Mesenteric fat pad (tissue), 1 donor: ENCODE data around the gene HCCS. TPM values are rescaled to one million over a fixed set of nuclear protein-coding genes. Genes with fewer than 3 reads are reported as not detected.
"Not testable (repeated sequence)": the region's sequence is repeated elsewhere in the genome, so short reads cannot be mapped to it uniquely, and the experiment has no call there.

Experiments used
- DNase-seq: peaks from one replicate; pipeline ENCODE4 v3.0.0-alpha.2; 2020; ENCODE audit warnings: low spot score
- total RNA-seq: library from RNA; stranded (reverse); fragmentation: NEBNext Ultra II Directional; extraction: Animal tissue kit (Norgen Biotek cat#: 25700); gene quantifications from one replicate; pipeline ENCODE4 v1.2.1, GENCODE V29; 2021
- donor health status: DM: yes; HTN: yes; CAD: no.

The HCCS gene
- total RNA-seq, 1 donor from 2014 or later: 25.9 TPM

DNA sequence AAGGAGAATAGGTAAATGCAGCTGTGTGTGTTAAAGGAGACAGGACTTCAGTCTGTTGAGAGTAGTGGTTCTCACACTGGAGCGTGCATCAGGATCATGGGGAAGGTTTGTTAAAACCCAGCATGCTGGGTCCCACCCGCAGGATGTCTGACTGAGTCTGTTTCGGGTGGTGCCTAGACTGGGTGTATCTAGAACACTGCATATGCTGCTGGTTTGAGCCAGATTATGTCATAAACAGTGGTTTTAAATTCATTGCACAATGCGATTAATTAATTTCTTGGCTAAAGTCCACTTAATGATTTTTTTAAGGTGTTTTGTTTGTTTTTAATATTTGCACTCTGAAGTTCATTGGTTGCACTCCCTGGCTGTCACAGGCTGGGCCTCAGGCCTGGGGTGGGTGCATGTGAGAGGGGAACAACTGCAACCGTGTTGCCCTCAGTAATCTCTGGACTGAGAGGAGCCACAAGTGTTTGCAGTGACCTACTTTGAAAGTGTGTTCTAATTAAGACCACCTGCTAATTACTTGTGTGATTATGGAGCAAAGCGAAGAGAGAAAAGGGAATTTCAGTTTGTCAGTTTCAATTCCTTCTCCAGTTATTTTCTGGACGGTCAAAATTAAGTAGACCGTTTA, 8.3 kb downstream of the HCCS start:
- DNase-seq: no peak

DNA sequence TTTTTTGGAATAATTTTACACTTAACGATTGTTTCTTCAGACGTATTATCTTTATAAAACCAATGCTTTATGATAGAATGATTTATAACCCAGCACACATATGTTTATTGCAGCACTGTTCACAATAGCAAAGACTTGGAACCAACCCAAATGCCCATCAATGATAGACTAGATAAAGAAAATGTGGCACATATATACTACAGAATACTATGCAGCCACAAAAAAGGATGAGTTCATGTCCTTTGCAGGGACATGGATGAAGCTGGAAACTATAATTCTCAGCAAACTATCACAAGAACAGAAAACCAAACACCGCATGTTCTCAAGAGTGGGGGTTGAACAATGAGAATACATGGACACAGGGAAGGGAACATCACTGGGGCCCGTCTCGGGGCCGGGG, 12.0 kb downstream of the HCCS start:
- DNase-seq: not testable (repeated sequence)

DNA sequence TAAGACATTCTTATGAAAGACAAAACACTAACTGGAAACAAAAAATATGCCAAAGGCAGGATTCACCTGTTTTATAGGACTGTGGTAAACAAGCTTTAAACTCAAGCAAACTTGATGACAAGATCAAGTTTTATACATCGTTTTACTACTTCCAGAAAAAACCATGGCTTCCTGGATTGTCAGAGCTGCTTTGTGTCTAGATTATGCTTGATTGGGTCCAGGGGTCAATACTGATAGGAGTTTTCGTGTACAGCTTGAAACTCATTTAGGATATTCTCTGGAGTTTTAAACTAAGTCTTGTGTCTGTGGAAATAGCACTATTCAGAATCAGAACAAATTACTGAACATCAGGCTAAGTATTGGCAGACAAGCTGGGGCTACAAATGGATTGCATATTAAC, 13.0 kb downstream of the HCCS start:
- no peak for DNase-seq

DNA sequence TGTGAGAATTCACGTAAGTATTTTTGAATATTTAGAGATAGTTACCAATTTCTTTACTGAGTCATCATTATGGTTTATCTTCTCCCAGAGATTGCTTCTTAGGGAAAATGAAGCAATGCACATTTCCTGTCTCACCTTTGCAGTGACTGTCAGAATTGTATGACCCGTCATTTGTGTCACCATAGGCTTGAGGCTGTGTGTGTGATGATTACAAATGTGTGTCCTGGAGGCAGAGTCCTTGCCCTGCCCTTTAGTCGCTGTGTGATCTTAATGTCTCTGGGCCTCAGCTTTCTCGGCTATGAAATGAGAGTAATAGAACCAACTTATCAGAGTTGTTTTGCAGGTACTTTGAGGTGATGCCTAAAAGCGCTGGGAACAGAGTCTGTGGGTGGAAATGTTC, 13.9 kb downstream of the HCCS start:
- DNase-seq: no peak

DNA sequence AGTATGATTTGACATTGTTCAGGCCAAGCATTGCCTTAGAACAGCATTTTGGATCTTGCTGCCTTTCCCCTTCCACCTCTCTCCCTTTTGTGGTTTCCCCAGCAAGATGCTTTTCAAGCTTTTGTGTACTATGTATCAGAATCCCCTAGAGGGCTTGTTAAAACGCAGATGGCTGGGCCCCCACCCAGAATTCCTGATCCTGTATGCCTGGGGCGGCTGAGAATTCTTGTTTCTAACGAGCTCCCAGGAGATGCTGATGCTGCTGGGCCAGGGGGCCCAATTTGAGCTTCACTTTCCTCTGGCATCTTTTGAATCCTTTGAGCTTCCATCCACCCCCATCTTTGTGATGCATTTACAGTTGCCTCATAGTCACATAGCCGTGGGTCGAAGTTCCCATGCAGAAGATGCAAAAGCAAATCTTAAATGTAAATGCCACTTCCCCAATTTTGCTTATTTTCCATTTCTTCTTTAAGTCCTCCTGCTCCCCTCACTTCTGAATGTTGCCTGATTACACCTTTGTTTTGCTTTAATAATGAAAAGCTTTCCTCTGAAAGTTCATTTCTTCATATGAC, 18.5 kb downstream of the HCCS start:
- DNase-seq: no peak

DNA sequence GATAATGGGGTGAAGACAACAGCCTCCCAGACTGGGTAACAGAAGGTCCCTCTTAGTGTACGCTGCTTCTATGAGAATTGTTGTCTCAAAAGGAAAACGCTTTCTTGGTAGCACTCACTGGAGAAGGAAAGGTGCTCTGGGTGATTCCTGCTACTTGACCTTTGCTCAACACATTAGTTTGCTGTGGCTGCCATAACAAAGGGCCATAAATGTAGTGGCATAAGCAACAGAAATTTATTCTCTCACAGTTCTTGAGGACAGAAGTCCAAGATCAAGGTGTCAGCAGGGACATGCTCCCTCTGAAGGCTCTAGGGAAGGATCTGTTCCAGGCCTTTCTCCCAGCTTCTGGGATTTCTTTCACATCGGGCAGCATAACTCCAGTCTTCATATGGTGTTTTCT, 19.0 kb downstream of the HCCS start:
- no peak for DNase-seq

DNA sequence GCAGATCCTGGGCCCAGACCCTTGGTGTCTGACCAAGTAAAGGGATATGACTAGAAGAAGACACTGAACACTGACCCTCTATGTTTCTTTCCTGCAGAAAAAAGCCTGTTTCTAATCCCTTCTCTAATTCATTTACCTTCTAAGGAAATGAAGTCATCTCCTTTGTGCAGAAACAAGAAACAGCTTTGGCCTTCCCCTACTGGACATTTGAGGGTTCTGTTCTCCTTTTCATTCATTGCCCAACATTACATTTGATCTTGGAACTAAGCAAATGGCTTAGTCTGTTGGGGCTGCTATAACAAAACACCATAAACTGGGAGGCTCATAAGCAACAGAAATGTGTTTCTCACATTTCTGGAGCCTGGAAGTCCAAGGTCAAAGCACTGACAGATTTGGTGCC, 20.0 kb downstream of the HCCS start:
- DNase-seq: no peak

DNA sequence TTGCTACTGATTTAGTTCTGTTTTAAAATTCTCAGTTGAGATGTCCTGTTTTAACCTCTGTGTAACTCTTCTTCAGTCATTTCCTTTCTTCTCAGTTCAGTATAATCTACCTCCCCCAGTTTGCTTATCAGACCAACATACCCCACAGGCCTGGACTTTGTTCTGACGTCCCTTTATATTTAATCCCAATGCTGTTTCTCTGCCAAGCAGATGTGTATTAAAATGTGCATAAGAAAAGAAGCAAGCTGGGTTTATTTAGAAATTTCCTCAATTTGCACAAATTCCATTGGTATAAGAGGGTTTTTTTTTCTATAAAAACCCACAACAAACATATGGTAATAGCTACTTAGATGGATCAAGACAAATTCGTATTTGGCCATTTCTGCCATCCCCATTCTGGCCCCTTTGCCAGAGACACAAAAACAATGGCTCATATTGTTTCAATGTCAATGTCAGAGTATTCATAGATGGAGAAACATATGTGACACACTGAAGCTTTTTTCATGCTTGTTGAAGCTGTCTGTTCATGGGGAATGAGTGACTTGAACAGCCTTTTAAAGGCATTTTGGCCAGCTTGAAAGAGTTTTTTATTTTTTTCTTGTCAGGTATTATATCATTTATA, 24.5 kb downstream of the HCCS start:
- DNase-seq: no peak

DNA sequence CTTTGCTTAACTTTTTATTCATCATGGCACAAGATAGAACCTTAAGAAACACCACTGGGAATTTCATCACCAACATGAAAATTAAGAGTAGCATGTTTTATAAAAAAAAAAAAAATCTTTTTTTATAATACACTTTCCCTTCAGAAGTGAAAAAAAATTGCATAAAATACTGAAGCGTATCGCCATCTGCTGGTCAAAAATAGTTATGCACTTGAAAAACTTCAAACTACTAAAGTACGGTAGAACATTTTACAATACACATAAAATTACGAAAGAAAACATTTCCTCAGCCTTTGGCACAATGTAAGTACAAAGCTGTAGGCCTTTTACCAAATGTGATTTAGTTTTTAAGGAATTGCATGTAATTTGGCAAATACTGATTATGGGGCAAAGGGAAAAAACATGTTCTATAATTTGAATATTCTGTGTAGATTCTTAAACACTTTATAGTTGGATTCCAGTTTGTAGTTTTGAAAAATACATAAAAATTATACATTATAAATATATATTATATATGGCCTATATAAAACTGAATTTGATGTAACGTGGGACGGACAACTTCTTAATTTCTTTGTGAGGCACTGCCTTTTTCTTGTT, 26.5 kb downstream of the HCCS start:
- DNase-seq: no peak

DNA sequence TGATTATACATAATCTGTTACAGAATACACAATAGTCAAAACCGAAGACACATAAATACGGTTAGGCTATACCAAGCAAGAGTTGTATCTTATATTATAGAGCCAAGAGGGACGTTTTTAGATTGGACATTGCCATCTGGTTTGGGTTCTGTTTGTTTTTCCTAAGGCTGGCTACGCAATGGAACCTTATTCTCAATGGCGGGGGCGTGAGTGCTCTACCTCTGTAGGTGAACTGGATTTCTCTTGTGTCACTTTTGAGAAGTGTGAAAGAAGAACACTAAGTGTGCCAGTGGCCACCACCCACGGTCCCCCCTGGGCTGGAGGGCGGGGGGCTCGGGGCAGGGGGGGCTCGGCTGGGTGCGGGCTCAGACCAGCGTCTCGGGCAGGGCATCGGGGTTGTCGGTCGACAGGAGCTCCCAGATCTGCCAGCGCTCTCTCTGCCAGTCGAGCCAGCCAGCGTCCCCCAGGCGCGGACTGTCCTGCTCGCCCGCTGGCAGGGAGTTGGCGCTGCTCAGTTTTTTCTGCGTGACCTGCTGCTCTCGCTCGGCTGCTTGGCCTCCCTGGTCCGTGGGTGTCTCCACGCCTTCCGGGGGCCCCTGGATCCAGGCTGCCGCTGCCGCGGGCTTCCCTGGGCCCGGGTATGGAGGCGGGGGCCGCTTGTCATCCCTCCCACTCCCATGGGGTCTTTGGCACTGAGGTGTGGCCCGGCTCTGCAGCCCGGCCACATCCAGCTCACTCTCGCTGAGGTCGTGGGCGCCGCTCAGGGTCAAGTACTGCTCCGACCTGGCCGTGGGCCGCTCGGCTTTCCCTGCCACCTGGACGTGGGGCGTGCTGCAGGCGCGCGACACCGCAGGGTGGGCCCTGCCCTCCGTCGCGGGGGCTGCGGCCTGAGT, 27.6 kb downstream of the HCCS start:
- no peak for DNase-seq

DNA sequence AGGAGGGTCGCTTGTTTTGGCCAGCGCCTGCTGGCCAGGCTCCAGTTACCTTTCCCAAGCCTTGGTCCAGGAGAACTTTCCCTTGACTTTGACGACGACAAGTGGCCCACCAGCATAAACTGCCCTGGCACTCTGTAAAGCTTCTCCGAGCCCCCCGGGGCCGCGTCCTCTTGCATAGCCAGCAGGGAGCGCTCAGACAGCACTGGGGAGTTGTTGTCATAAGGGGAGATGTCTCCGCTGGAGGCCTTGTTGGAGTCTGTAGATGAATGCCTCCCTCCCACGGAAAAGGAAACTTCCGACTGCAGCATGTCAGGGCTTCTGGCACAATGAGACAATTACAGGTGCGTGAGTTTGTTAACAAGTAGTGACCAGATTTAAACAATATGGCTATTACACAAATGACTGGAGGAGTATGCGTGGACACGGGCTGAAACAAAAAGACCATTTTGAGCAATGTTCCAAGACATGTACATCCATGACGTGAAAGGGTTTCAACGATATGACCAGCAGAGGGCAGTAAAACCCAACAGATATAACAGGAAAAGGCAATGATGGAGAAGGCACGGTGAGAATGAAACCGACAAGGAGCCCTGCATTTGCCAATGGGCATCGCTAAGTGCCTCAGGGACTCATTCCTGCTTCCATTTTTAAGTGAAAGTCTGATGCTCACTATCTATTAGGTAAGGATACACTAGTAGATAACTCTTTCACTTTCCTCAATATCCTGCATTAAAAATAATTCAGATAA, 33.0 kb downstream of the HCCS start:
- no peak for DNase-seq

DNA sequence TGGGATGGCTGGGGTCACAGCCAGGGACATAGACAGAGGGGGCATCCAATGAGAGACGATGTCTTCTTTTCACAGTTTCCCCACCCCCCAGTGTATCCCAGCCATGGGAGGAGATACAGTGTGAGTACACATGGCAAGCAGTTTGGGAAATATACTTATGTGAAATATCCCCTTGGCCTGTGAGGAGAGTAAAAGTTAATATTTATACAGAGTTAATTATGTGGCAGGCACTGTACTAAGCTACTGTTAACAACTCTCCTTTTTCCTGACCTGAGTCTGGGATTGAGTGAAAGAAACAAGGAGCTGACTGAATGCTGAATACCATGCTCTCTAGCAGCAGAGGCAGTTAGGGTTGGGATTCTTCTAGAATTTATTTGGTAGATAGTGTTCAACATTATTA, 35.3 kb downstream of the HCCS start:
- no peak for DNase-seq

DNA sequence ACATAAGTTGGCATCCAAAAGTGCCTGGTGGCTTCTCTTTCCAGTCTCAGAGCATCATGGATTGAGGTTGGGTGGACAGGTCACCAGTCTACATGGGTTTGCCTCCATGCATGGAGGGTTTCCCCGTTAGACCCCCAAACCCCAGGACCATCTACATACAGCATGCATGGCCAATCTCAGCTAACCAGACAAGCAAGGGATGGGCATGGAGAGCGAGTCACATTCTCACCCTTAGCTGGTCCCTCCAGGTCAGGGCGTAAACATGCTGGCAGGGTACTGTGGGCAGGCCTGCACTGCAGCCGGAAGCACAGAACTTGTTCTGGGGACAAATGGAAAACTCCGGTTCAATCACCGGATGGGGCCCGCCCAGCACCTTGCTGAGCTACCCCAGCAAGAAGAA, 37.3 kb downstream of the HCCS start:
- DNase-seq: no peak

DNA sequence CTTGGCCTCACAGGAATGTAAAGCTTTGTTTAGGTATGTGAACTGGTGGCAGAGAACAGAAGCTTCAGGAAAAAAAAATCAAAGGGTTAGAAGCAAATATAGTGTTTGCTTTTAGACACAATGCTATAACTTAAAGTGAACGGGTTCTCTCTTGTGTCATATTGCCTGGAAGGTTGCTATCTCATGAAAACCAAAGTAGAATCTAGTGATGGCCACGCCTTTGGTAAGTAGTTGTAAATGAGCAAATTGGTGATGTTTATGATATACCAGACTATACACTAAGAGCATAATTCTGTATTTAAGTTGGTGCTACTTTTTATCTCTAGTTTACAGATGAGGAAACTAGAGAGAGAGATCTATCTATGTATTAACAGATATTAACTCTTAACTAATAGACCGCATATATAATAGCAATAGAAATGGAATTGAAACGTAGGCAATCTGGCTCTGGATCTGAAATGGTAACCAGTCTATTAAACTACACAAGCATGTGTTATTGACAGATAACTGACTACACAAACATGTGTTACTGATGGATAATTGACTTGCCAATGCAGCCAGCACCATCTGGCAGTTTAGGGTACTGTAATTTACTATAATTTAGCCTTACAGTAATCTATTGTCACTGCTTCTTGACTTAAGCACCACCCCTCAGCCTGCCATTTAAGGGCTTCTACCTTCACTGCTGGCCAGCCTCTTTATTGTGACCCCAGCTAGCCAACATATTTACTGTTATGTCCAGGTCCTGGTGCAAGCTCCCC, 40.8 kb downstream of the HCCS start:
- DNase-seq: no peak

DNA sequence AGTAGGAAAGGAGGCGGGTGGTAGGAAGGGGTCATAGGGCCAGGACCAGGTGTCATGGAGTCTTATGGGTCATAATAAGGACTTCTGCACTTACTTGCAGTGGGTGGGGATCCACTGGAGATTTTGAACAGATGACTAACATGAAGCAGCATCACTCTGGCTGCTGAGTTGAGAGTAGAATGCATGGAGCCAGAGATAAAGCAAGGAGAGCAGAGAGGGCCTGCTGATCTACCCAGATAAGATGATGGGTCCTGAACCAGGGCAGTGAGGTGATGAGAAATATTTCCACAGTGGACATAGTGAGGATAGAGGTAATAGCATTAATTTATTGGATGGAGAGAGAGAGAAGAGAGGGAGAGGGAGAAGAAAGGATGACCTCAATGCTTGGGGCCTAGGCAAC, 48.0 kb downstream of the HCCS start:
- no peak for DNase-seq

DNA sequence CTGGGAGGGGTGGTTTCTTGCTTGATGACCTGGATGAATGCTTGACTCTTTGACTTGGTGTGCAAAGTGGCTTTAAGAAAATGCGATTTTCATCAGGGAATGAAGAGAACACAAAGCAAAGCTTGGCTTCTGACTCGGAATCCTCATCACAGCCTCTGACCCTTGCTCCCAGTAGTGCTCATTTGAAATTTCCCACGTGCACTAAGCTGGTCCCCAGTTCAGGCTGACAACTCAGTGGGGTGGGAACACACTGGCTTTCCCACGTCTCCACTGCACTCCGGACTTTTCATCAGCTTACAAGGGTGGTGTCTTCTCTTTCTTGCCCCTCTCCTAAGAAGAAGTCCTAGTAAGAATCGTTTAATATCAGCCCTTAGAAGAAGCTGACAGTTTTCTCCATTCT, 53.3 kb downstream of the HCCS start:
- no peak for DNase-seq

DNA sequence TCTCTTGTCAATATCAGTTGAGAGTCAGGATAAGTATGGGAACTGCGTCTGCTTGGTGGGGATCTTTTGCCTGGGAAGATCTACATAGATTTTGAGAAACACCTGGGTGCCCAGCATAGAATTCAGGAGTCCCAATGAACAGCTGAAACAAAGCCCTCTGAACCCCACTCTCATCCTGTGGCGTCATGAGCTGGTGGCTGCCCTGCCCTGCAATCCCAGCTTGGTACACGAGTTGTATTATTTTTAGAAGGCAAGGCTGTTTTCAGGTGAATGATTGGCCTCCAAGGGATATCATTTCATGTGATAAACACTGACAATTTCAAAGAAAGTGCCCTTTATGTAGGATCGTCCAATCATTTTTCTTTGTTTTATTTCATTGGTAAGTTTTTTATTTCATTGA, 60.8 kb downstream of the HCCS start:
- DNase-seq: no peak

DNA sequence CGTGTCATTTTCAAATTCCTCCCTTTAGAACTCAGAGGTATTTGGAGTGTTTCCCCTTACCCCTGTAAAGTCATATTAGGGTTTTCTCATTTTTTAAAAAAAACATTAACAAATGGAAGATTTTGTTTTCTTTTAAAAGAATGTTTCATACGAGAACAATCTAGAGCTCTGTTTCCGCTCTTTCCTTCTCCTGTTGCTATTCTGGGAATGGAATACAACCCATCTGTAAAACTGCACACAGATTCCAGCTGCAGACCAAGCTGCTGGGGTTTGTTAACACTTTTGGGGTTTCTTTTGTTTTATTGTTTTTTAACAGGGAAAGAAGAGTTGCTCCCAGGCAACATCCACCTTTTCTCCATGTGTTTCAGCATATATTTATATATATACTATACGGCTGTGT, 61.3 kb downstream of the HCCS start:
- DNase-seq: no peak
